ENCODE measurements around the gene DCAF5. TPM values are rescaled to one million over a fixed set of nuclear protein-coding genes. Genes with fewer than 3 reads are reported as not detected.
"Not testable (repeated sequence)": the region's sequence is repeated elsewhere in the genome, so short reads cannot be mapped to it uniquely, and the experiment has no call there.

DCAF5 gene
- total RNA-seq, 2 experiments from 2014 or later: 45.7 to 50.3 TPM

DNA sequence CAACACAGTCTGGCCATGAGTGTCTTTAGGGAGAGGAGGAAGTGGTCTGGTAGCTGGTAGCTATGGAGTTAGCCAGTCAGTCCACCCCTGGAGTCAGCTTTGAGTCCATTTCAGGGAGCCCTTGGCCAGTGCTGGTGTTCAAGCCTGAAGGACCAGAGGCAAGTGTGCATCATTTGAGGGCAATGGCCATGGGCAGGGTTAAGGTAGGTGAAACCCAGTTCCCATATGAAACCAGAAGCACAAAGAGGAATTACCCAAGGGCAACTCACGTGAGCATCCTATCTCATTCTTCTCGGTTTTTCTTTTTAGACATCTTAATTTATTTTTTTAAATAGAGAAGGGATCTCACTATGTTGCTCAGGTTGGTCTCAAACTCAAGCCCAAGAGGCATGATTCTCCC, 112.6 kb downstream of the DCAF5 start:
- POLR2A ChIA-PET: no interaction called here

DNA sequence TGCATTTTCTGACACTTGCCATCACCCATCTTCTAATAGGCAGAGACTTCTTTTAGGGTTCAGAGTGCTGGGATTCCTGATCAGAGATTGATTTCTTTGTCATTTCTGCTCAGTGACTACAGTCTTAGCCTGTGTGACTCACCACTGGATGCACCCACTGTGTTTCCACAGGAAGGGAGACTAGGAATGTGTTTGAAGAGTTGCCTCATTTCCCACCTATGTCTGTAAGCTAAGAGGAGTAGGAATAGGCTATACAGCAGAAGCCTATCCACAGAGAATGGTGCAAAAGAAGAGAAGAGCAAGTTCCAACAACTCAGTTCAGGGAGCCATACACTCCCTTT, 113.7 kb downstream of the DCAF5 start:
- Mint-ChIP-seq H3K27ac (no peak overlapping the region), H3K9me3 (no peaks in the 10 kb centered on the region), H3K27me3 (peaks cover 63% of the 10 kb centered on the region), H3K4me3 (no peak overlapping the region), H3K36me3 (ENCODE audit: low read depth) (no peaks in the 10 kb centered on the region), H3K4me1 (no peaks in the 10 kb centered on the region)
- DNase-seq: no peak
- ChIA-PET POLR2A (no interaction called here), CTCF (interaction anchor here (1.4 kb wide), 1 partner anchor 128 kb away, joined by 4 read pairs; no protein-coding TSS in a partner anchor)

More for the DNA sequence above, 112.6 kb downstream of the DCAF5 start:
- DNase-seq: no peak
- CTCF ChIA-PET: interaction anchor here (1.4 kb wide), 1 partner anchor 129 kb away, joined by 4 read pairs; no protein-coding TSS in a partner anchor
- Mint-ChIP-seq H3K4me3 (no peak overlapping the region), H3K36me3 (ENCODE audit: low read depth) (no peaks in the 10 kb centered on the region), H3K27ac (no peak overlapping the region), H3K9me3 (no peaks in the 10 kb centered on the region), H3K27me3 (peaks cover 60% of the 10 kb centered on the region), H3K4me1 (no peaks in the 10 kb centered on the region)

DNA sequence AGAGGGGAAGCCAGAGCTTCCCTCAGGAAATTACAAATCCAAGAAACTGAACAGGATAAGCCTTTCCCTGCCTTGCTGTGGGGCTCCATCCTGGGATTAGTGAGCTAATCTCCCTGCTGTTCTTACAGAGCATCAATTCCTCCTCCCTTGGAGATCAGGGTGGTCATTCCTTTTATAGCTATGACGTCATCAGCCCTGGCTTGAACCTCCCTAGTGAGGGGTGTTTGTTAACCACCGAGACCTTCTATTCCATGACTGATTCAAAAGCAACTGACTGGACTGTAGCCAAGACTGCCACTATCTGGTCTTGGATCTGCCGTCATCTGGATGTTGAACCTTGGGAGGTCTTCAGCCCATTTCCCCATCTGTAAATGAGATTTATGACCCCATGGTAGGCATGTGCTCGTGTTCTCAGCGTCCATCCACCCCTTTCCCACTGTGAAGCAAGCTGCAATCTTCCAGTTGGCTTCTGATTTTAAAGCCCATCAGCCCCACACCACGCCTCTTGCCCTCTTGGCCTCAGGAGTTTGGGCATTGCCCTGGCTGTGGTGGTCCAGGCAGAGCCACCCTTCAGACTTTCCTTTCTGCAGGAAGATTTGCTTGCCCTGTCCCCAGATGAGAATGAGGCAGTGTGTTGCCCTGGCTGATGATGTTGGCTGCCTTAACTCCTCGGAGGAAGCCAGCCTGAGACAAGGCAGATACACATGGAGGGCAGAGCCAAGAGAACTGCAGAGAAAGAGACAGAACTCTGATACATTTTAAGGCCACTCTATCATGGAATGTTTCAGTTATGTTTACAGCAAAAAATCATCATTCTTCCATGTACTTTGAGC, 114.2 kb downstream of the DCAF5 start:
- H3K9me3 Mint-ChIP-seq: no peaks in the 10 kb centered on the region
- CTCF ChIA-PET: interaction anchor here (1.4 kb wide), 1 partner anchor 127 kb away, joined by 4 read pairs; no protein-coding TSS in a partner anchor
- H3K36me3 Mint-ChIP-seq (ENCODE audit: low read depth): no peaks in the 10 kb centered on the region
- POLR2A ChIA-PET: no interaction called here
- peaks cover 59% of the 10 kb centered on the region for H3K27me3 Mint-ChIP-seq
- H3K4me1 Mint-ChIP-seq: no peaks in the 10 kb centered on the region
- H3K4me3 Mint-ChIP-seq: no peak overlapping the region
- DNase-seq: no peak
- no peak overlapping the region for H3K27ac Mint-ChIP-seq

DNA sequence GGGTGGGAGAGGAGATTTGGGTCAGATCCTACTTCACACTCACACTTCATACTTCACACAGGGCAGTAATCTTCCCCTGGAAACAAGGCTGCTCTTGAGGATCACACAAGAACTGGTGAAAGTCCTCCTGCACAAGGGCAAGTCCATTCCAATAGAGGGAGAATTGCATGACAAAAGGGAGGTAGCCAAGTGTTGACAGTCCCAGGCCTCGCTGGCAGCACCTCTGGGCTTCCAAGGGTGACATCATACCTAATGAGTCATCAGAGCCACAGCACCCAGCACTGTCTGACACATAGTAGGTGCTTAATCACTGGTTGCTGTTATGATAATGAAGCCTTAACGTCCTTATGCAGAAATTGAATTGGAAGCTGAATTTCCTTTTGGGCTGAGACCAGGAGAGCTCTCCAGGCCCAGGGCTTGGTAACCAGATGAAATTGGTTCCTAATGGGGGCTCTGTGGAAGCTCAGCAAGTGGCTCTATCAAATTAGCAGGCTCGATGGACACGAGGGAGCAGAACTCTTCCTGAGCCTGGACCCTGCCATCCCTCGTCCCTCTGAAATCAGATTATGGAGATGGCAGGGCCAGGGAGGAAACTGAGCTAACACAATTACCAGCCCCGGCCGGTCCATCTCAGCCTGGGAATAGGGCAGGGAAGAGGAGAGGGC, 115.0 kb downstream of the DCAF5 start:
- ChIA-PET POLR2A (interaction anchor here (0.9 kb wide), 1 partner anchor 10 kb away, joined by 3 read pairs; no protein-coding TSS in a partner anchor), CTCF (no interaction called here)
- peaks cover 52% of the 10 kb centered on the region for H3K27me3 Mint-ChIP-seq
- H3K9me3 Mint-ChIP-seq: no peaks in the 10 kb centered on the region
- no peak overlapping the region for H3K27ac Mint-ChIP-seq
- H3K36me3 Mint-ChIP-seq (ENCODE audit: low read depth): no peaks in the 10 kb centered on the region
- no peaks in the 10 kb centered on the region for H3K4me1 Mint-ChIP-seq
- no peak overlapping the region for H3K4me3 Mint-ChIP-seq
- no peak for DNase-seq

DNA sequence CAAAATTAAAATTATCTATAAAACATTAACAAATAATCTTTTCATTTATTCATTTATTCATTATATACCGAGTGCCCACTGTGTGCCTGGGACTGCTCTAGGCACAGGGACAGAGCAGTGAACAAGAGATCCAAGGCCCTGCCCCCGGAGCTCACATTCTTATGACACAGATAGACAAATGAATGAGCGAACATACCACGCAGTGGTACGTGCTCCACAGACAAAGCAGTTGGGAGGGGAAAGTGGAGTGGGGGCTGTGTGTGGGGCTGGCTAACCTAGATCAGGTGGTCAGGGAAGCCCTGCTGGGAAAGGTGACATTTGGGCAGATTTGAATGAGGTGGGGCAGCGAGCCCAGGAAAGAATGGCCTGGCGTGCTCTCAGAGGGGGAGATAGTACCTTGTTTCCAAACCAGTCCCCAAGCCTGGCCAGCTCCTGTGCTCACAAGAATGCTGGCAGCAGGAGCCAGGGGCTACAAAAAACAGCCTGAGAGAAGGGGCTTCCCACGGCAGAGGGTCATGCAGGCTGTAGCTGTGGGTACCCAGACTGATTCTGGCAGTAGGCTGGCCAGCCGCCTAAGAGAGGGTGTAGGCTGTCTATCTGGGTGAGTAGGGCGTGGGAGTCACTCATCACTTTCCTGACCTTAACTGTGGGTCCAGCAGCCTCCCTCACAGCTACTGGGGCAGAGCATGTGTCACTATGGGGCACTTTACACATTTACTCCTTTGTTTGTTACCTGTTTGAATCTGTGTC, 116.0 kb downstream of the DCAF5 start:
- H3K27ac Mint-ChIP-seq: no peak overlapping the region
- H3K27me3 Mint-ChIP-seq: peaks cover 44% of the 10 kb centered on the region
- POLR2A ChIA-PET: interaction anchor here (0.9 kb wide), 1 partner anchor 11 kb away, joined by 3 read pairs; no protein-coding TSS in a partner anchor
- H3K4me3 Mint-ChIP-seq: no peak overlapping the region
- no peak for DNase-seq
- H3K36me3 Mint-ChIP-seq (ENCODE audit: low read depth): no peaks in the 10 kb centered on the region
- no peaks in the 10 kb centered on the region for H3K9me3 Mint-ChIP-seq
- H3K4me1 Mint-ChIP-seq: no peaks in the 10 kb centered on the region
- CTCF ChIA-PET: interaction anchor here (0.6 to 2.3 kb wide), 2 partner anchors 12 to 125 kb away, joined by 3 to 9 read pairs; no protein-coding TSS in a partner anchor

DNA sequence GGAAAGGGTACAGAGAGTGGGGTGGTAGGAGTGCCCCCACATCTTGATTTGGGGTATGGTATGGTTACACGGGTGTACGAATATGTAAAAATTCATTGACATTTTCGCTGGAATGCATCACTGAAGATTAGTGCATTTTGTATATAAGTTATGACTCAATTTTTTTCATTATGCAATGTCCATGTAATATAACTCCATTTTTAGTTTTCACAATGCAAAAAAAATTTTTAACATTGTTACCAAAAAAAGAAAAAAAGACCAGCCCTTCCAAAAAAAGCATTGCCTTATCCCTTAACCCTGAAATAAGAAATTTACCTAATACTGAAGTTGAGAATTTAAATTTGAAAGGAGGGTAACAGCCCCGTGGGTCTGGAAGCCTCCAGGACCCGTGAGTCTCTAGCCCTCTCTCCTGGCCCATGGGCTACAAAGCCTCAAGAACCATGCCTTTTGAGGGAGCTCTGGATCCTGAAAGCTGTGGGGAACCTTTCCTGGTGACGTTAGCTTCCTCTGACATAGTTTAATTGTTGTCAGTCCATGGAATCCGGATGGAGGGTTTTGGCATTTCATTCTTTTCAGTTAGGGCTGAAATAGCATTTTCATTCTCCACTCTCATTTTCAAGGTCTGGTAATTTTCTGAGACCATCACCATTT, 118.2 kb downstream of the DCAF5 start:
- Mint-ChIP-seq H3K4me3 (no peak overlapping the region), H3K36me3 (ENCODE audit: low read depth) (no peaks in the 10 kb centered on the region), H3K4me1 (no peaks in the 10 kb centered on the region), H3K27me3 (peaks cover 33% of the 10 kb centered on the region), H3K9me3 (no peaks in the 10 kb centered on the region), H3K27ac (no peak overlapping the region)
- CTCF ChIA-PET: interaction anchor here (2.3 kb wide), 1 partner anchor 123 kb away, joined by 9 read pairs; no protein-coding TSS in a partner anchor
- POLR2A ChIA-PET: interaction anchor here (0.6 kb wide), 1 partner anchor 1095 kb away, joined by 3 read pairs; no protein-coding TSS in a partner anchor
- no peak for DNase-seq

DNA sequence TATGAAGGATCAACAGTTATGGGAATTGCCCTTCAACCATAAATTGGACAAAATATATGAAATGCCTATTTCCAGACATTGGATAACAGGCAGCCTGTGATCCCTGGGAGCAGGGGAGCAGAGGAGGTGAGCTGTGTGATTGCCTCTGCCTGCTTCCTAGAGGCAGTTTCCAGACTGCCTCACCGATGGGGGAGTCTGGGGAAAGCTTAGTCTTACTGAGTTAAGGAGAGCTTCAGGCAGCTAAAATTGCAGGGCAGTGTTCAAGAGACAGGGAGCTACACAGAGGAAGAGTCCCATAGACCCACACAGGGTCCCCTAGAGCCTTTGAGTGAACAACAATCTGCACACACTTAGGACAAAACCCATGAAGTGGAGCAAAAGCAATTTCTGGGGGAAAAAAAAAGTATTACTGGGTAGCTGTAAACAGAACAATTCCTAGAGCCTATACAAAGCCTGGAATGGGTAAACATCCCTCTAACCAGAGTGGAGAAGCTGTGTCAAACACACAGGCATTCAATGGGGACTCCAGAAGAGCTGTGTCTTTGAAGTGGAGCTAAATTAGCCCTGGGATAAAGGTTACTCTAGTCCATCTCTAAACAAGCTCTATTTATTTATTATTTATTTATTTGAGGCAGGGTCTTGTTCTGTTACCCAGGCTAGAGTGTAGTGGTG, 125.5 kb downstream of the DCAF5 start:
- ChIA-PET CTCF (interaction anchor here (0.6 to 1.6 kb wide), 3 partner anchors 102 to 1083 kb away, joined by 3 to 4 read pairs (median 4); no protein-coding TSS in a partner anchor), POLR2A (no interaction called here)
- H3K27me3 Mint-ChIP-seq: peaks cover 12% of the 10 kb centered on the region
- H3K36me3 Mint-ChIP-seq (ENCODE audit: low read depth): no peaks in the 10 kb centered on the region
- H3K27ac Mint-ChIP-seq: no peak overlapping the region
- no peak for DNase-seq
- H3K9me3 Mint-ChIP-seq: no peaks in the 10 kb centered on the region
- no peak overlapping the region for H3K4me3 Mint-ChIP-seq
- no peaks in the 10 kb centered on the region for H3K4me1 Mint-ChIP-seq

DNA sequence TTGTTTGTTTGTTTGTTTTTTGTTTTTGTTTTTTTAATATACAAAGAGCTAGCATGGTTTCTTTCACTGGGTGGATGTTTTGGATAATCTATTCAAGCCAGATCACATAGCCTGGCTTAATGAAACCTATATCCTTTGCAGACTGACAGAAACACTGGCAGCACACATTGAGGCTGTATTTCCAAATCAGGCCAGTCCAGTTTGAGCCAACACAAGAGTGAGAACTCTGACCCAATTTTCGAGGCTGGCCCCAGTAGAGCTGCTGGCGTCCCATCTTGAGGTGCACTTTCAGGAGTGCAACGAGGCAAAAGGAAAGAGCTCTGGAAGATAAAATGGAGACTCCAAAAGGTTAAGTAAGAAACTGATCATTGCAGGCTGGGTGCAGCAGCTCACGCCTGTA, 129.9 kb downstream of the DCAF5 start:
- no peaks in the 10 kb centered on the region for H3K36me3 Mint-ChIP-seq (ENCODE audit: low read depth)
- H3K9me3 Mint-ChIP-seq: no peaks in the 10 kb centered on the region
- no peak for DNase-seq
- peaks cover 7% of the 10 kb centered on the region for H3K27me3 Mint-ChIP-seq
- ChIA-PET POLR2A (no interaction called here), CTCF (interaction anchor here (0.5 kb wide), 1 partner anchor 122 kb away, joined by 3 read pairs; no protein-coding TSS in a partner anchor)
- peaks cover 4% of the 10 kb centered on the region for H3K4me1 Mint-ChIP-seq
- H3K27ac Mint-ChIP-seq: no peak overlapping the region
- H3K4me3 Mint-ChIP-seq: no peak overlapping the region

DNA sequence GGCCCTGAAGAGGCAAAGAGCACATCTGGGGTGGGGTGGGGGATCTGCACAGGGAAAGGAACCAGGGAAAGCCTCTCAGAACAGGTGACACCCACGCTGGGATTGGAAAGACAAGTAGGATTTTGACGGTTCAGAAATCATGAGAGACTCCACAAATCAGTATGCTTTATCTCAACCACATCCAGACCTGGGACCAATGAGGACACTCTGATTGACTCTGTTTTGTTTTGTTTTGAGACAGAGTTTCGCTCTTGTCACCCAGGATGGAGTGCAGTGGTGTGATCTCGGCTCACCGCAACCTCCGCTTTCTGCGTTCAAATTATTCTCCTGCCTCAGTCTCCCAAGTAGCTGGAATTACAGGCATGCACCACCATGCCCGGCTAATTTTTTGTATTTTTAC, 130.8 kb downstream of the DCAF5 start:
- H3K4me3 Mint-ChIP-seq; H3K4me1 Mint-ChIP-seq; CTCF ChIA-PET; DNase-seq; H3K27me3 Mint-ChIP-seq; H3K9me3 Mint-ChIP-seq; H3K36me3 Mint-ChIP-seq (ENCODE audit: low read depth); POLR2A ChIA-PET; H3K27ac Mint-ChIP-seq: not testable (repeated sequence)

DNA sequence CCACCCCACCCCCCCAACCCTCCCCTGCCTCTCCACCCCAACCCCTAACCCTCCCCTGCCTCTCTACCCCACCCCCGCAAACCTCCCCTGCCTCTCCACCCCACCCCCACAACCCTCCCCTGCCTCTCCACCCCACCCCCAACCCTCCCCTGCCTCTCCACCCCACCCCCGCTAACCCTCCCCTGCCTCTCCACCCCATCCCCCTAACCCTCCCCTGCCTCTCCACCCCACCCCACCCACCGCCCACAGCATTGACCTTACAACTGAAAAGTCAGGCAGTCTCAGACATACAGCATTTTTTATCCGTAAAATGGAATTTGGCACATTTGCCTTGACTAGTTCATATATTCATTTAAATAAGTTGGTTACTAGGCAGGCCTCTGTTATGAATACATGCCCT, 135.2 kb downstream of the DCAF5 start:
- CTCF ChIA-PET: no interaction called here
- POLR2A ChIA-PET: no interaction called here
- no peak overlapping the region for H3K4me3 Mint-ChIP-seq
- H3K27me3 Mint-ChIP-seq: peaks cover 3% of the 10 kb centered on the region
- peaks cover 4% of the 10 kb centered on the region for H3K4me1 Mint-ChIP-seq
- no peak for DNase-seq
- no peak overlapping the region for H3K27ac Mint-ChIP-seq
- H3K36me3 Mint-ChIP-seq (ENCODE audit: low read depth): no peaks in the 10 kb centered on the region
- no peaks in the 10 kb centered on the region for H3K9me3 Mint-ChIP-seq

DNA sequence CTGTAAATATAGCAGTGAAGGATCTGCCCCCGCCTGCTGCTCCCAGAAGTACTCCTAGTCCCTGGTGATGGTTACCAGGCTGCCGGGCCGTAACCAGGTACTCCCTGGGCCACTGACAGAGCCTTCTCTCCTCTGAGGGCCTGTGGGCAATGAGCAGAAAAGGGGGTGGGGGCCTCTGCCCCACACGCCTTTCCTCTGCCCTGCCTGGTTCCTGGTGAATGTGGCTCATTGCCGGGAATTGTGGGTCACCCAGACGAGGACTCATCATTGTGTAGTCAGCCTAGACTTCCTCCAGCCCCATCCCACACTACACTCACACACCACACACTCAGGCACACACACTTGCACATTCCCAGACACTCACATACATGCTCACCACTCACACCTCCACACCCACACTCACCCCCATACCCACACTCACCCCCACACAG, 138.1 kb downstream of the DCAF5 start:
- H3K27me3 Mint-ChIP-seq: peaks cover 3% of the 10 kb centered on the region
- H3K27ac Mint-ChIP-seq: no peak overlapping the region
- POLR2A ChIA-PET: no interaction called here
- no peaks in the 10 kb centered on the region for H3K9me3 Mint-ChIP-seq
- CTCF ChIA-PET: no interaction called here
- no peak for DNase-seq
- H3K4me1 Mint-ChIP-seq: peaks cover 8% of the 10 kb centered on the region
- no peaks in the 10 kb centered on the region for H3K36me3 Mint-ChIP-seq (ENCODE audit: low read depth)
- no peak overlapping the region for H3K4me3 Mint-ChIP-seq

All from activated CD4-positive, alpha-beta memory T cell treated with anti-CD3 and anti-CD28 coated beads, Interleukin-2, amount 10 ng/mL, durations not matched to agents 7 days and 5 days (primary cell).